Measurements from ENCODE around the gene BDP1.
"Not testable (repeated sequence)": the region's sequence is repeated elsewhere in the genome, so short reads cannot be mapped to it uniquely, and the experiment has no call there.

DNA sequence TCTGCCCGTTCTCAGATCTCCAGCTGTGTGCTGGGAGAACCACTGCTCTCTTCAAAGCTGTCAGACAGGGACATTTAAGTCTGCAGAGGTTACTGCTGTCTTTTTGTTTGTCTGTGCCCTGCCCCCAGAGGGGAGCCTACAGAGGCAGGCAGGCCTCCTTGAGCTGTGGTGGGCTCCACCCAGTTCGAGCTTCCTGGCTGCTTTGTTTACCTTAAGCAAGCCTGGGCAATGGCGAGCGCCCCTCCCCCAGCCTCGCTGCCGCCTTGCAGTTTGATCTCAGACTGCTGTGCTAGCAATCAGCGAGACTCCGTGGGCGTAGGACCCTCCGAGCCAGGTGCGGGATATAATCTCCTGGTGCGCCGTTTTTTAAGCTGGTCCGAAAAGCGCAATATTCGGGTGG lies 154.5 kb downstream of the BDP1 start:
- not testable (repeated sequence) for TF ChIP-seq CTCF (IDR thresholded peaks at IDR 0.05 in 2 of 3, conservative IDR thresholded peaks at IDR 0.05 in 1 of 3; ENCODE audit: borderline replicate concordance in 1 of 3, insufficient read depth in 1 of 3, low read depth in 2 of 3, low read length in 2 of 3); POLR2AphosphoS5 (IDR thresholded peaks at IDR 0.05; ENCODE audit: low read depth, low read length); ZNF274 (IDR thresholded peaks at IDR 0.05; ENCODE audit: low read depth, low read length); SP1 (IDR thresholded peaks at IDR 0.05; ENCODE audit: low read depth); RAD21 (IDR thresholded peaks at IDR 0.05; ENCODE audit: low read depth); POLR2A (IDR thresholded peaks at IDR 0.05; ENCODE audit: borderline replicate concordance, extremely low read depth, insufficient read depth, insufficient read length); SIN3A (IDR thresholded peaks at IDR 0.05; ENCODE audit: low read depth); ZFX (IDR thresholded peaks at IDR 0.05); EZH2phosphoT487 (IDR thresholded peaks at IDR 0.05; ENCODE audit: borderline replicate concordance); TCF7L2 (IDR thresholded peaks at IDR 0.05; ENCODE audit: borderline replicate concordance, extremely low read depth, insufficient read depth, insufficient read length); YY1 (IDR thresholded peaks at IDR 0.05; ENCODE audit: extremely low read depth, insufficient replicate concordance, low read depth, low read length); MAX (IDR thresholded peaks at IDR 0.05); EZH2 (IDR thresholded peaks at IDR 0.05); EGR1 (IDR thresholded peaks at IDR 0.05; ENCODE audit: low read depth)
